ENCODE results near the gene OR51D1.

OR51D1 gene, protein sequence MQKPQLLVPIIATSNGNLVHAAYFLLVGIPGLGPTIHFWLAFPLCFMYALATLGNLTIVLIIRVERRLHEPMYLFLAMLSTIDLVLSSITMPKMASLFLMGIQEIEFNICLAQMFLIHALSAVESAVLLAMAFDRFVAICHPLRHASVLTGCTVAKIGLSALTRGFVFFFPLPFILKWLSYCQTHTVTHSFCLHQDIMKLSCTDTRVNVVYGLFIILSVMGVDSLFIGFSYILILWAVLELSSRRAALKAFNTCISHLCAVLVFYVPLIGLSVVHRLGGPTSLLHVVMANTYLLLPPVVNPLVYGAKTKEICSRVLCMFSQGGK

DNA sequence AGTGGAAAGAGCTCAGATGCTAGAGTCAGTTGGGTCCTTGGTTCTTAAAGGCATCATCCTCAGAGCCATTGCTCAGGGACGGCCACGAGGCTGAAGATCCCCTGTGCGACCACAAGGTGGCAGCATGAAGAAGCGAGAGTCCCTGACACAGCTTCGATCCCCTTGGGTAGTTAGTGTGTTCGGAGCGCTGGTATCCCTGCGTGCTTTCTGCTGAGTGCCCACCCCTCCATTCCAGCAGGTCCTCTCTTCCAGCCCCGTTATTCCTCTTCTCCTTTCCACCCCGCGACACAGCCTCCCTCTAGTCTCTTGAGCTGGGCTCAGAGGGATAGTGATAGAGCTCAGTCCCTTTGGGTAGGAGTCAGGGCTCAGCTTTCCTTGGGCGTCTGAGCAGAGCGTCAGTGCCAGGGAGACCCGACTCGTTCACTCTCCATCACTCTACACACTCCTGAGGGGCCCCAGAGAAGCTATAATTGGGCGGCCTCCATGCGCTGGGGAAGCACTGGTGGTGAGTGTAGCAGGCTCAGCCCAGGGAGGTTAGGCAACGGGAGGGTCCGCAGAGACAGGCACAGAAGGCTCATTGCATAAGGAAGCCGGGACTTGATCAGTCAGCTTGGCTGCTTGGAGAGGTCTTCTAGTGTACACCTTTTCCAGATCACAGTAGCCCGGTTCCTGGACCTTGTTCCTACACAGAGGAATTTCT lies at the start of gene OR51D1:
Gene OR51D1 (plus strand): TSS at position 516 of the 700 bp plus-strand sequence. CDS start 2,314 bp downstream, outside the sequence.
- peak; percentile 72 for DNase-seq (ENCODE audit: extremely low spot score)
- TF ChIP-seq, protein P1, sequence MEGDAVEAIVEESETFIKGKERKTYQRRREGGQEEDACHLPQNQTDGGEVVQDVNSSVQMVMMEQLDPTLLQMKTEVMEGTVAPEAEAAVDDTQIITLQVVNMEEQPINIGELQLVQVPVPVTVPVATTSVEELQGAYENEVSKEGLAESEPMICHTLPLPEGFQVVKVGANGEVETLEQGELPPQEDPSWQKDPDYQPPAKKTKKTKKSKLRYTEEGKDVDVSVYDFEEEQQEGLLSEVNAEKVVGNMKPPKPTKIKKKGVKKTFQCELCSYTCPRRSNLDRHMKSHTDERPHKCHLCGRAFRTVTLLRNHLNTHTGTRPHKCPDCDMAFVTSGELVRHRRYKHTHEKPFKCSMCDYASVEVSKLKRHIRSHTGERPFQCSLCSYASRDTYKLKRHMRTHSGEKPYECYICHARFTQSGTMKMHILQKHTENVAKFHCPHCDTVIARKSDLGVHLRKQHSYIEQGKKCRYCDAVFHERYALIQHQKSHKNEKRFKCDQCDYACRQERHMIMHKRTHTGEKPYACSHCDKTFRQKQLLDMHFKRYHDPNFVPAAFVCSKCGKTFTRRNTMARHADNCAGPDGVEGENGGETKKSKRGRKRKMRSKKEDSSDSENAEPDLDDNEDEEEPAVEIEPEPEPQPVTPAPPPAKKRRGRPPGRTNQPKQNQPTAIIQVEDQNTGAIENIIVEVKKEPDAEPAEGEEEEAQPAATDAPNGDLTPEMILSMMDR (IDR thresholded peaks at IDR 0.05; ENCODE audit: control extremely low read depth, extremely low read depth, low read depth, missing control alignments), result peak; percentile 94
- ChIA-PET POLR2A (no interaction called here), CTCF (interaction anchor here (0.5 to 3.6 kb wide), 43 partner anchors 9 to 1716 kb away, joined by 3 to 73 read pairs (median 4); partner anchors contain the start of genes MMP26, OR51E2 and TRIM68)

DNA sequence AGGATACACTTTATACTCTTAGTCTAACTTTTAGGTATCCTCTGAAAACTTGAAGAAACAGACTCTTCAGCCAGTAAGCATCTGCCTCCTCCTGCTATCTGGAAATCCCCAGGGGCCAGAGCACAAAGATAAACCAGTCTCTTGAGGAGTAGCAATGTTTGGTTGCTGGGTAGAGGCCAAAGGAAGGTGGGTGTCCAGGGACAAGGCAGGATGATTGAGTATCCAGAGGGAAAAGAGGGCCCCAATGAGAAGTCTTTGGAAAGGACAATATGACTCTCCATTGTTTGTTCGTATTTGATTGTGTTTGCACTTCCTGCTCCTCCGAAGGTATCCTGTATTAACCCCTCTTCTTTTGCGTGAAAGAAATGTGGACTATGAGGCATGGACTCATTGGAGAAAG lies 48.3 kb upstream of the OR51D1 start:
- CTCF ChIA-PET, result no interaction called here
- TF ChIP-seq, protein P1 (IDR thresholded peaks at IDR 0.05; ENCODE audit: control extremely low read depth, extremely low read depth, low read depth, missing control alignments), result no peak
- no peak for DNase-seq (ENCODE audit: extremely low spot score)
- POLR2A ChIA-PET, result no interaction called here

DNA sequence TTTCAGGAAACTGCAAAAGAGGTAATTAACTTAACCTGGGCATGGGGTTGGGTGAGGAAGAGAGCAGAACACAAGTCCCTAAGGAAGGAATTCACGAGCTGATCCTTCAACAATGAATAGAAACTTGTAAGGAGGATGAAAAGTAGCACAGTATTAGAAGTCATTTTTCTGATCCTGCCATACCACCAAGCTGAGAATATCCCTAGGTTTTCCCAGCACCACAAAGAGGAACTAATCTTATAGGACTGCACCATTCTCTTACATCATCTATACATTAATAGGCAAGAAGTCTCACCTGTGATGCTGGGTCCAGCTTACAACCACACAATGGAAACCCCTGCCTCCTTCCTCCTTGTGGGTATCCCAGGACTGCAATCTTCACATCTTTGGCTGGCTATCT lies 43.5 kb upstream of the OR51D1 start, which contains the start of gene OR52I1:
Gene OR52I1 (plus strand): TSS at position 301 of the 400 bp plus-strand sequence. CDS start 0 bp downstream, at position 301.
- POLR2A ChIA-PET, result no interaction called here
- no peak for DNase-seq (ENCODE audit: extremely low spot score)
- CTCF ChIA-PET, result interaction anchor here (1.2 kb wide), 1 partner anchor 19 kb away, joined by 3 read pairs; no protein-coding TSS in a partner anchor
- TF ChIP-seq, protein P1 (IDR thresholded peaks at IDR 0.05; ENCODE audit: control extremely low read depth, extremely low read depth, low read depth, missing control alignments), result no peak

DNA sequence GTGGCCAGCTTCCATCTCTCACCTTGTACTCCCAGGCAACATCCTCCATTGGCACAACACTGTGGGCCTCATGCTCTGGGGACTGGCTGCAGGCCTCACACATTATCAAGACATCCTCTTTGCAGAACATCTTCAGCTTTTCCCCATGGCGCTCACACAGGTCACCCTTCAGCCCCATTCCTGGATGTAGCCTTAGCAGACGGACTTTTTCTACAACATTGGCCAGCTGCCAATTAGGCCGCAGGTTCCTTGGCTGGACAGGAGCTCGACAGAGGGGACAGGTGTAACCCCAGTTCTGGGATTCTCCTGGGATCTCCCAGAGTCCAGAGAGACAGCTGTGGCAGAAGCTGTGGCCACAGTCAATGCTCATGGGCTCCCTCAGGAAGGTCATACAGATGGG lies 32.2 kb upstream of the OR51D1 start:
- CTCF ChIA-PET, result interaction anchor here (1.1 to 2.8 kb wide), 2 partner anchors 8 to 22 kb away, joined by 3 to 8 read pairs; no protein-coding TSS in a partner anchor
- TF ChIP-seq, protein P1 (IDR thresholded peaks at IDR 0.05; ENCODE audit: control extremely low read depth, extremely low read depth, low read depth, missing control alignments), result no peak
- DNase-seq (ENCODE audit: extremely low spot score), result no peak

DNA sequence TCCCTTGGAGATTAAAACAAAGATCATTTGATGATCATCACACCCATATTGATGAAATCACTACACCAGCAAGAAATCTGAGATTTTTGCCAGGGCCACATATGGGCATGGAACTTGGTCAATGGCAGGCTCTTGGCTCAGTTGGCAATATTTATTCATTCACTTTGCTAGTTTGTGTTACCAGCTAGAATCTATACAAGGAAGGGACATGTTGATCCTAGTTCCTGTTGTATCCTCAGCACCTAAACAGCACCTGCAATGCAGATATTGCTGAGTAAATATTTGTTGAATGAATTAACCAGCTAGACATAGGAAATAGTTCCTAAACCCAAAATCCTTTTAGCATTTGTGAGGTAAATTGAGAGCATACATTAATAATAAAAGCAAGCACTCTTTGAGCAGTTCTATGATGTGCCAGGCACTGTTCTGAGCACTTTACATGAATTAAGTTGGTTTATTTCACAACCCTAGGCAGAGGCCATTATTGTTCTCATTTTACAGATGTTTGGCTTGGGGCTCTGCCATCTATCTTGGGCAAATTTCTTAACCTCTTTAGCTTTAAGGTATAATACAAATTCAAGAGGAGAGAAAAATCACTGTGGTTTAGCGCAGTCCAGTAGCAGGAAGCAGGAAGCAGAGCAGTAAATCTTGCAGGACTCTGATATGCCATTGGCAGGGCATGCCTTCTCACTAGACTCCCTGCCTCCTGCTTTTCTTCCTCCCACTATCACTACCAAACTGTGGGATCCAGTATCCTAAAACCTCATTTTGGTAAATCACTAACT lies 30.9 kb upstream of the OR51D1 start:
- CTCF ChIA-PET, result interaction anchor here (1.1 to 1.6 kb wide), 2 partner anchors 11 to 31 kb away, joined by 3 to 7 read pairs; partner anchors contain the start of gene OR51D1
- POLR2A ChIA-PET, result no interaction called here
- no peak for DNase-seq (ENCODE audit: extremely low spot score)

More for the DNA sequence above, 32.2 kb upstream of the OR51D1 start:
- POLR2A ChIA-PET, result no interaction called here

More for the DNA sequence above, 30.9 kb upstream of the OR51D1 start:
- TF ChIP-seq, protein P1 (IDR thresholded peaks at IDR 0.05; ENCODE audit: control extremely low read depth, extremely low read depth, low read depth, missing control alignments), result no peak

All from GM10248 (cell line).